Activated CD8-positive, alpha-beta memory T cell treated with anti-CD3 and anti-CD28 coated beads, Interleukin-2, amount 50 U/mL, for 4 hours (primary cell): Measurements from ENCODE around the gene DHRS2.
"Not testable (repeated sequence)": the region's sequence is repeated elsewhere in the genome, so short reads cannot be mapped to it uniquely, and the experiment has no call there.

Source experiments
- DNase-seq: peaks from one replicate; pipeline ENCODE4 v3.0.0-alpha.2; 2020

DHRS2 gene

DNA sequence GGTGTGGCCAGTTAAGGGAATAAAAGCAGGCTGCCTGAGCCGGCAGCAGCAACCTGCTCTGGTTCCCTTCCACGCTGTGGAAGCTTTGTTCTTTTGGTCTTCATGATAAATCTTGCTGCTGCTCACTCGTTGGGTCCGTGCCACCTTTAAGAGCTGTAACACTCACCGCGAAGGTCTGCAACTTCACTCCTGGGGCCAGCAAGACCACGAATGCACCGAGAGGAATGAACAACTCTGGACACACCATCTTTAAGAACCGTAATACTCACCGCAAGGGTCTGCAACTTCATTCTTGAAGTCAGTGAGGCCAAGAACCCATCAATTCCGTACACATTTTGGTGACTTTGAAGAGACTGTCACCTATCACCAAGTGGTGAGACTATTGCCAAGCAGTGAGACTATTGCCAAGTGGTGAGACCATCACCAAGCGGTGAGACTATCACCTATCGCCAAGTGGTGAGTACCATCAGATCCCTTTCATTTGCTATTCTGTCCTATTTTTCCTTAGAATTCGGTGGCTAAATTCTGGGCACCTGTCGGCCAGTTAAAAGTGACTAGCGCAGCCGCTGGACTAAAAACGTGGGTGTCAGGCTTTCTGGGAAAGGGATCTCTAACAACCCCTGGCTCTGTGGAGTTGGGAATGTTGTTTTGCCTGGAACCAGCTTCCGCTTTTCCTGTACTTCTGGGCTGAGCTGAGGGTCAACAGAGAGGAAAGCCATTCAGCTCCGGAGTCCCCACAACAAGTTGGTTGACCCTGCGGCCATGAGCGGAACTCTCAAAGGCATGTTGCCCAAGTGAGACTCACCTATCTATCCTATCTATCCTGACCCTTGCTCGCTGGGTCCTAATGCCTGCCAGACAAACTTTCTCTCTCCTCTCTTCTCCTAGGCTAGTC, at the start of gene DHRS2:
DHRS2 (plus strand) TSS at position 48 of the 895 bp plus-strand sequence. CDS start 2,501 bp downstream, outside the sequence.
- no peak for DNase-seq

- DNase-seq: peak; percentile 73
These were observed 47.1 kb upstream of the DHRS2 start for GRCh38 chr14:23588884-23589598.

DNA sequence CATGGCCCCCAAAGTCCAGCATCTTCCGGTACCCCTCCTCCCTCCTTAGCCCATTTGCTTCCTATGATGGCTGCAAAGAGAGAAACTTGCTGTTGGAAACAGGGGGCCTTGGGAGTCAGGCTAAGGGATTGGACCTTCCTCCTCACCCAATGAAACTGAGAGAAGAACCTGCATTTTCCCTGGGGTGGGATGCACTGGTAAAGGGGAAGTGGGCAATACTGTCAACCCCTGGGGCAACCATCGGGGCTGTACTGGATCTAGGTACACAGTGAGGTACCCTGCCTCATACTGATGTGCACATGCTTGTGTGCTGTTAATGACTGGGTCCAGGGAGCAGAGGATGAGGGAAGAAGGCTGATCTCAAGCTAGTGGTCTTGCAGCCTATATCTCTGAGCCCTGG, 46.6 kb upstream of the DHRS2 start:
- DNase-seq: no peak

- DNase-seq: no peak
These were observed 46.0 kb upstream of the DHRS2 start for GRCh38 chr14:23590198-23590597.

GRCh38 chr14:23594191-23594590, 42.0 kb upstream of the DHRS2 start:
- not testable (repeated sequence) for DNase-seq

GRCh38 chr14:23600322-23600707, 35.8 kb upstream of the DHRS2 start:
- DNase-seq: no peak

- no peak for DNase-seq
These were observed 35.4 kb upstream of the DHRS2 start for GRCh38 chr14:23600806-23601205.

GRCh38 chr14:23601424-23601823, 34.7 kb upstream of the DHRS2 start:
- DNase-seq: no peak

DNA sequence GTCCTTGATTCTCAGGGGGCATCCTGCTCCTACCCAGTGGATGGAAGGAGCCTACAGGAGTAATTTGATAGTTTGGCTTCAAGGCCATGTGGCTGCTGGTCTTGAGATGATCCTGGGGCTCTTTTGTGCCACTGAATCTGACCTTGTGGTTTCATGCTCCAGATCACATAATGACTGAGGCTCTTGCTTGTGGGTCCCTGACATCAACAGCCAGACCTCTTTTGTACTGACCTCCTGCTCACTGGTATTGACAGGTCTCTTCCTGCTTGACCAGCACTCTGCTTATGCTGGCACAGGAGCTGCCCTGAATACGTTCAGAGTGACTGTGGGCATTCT, 34.4 kb upstream of the DHRS2 start:
- DNase-seq: no peak

DNA sequence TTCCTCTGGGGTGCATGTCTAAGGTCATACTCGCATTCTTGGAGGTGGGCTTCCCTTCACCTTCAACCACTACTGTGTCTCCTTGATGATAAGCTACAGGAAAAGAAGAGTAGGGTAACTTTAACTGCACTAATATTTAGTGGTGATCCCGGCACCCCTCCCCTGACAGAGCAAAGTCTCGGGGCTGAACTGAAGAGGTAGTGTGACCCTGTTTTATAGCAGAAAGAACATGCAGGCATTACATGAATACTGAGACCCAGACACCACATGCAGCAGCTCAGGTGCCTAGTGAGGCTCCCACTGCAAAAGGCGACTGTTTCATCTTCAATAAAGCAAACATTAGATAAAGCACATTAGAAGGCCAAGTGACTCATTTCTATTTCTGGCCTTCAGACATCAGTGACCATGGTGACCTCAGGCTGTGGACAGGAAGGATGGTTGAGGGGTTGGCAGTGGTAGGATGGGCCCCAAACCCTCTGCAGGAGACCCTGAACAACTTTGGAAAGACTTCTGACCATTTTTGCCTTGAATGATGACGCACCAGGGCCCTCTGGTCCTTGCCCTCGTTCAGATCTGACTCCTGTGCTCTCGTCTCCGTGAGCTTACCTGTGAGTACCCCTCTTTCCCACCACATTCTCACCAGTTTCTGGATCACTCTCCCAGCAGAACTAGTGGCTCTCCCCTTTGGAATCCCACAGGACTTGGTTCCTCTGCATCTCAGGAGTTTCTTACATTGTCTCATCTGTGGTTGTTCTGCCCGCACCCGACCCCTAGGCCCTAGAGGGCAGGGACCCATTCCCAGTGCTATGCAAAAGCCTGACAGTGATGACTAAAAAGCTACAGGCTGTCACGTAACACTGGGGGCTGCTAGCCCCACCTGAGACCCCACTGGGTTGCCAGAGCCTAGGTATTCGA, 33.7 kb upstream of the DHRS2 start:
- DNase-seq: no peak

GRCh38 chr14:23603103-23603502, 33.1 kb upstream of the DHRS2 start:
- no peak for DNase-seq

DNA sequence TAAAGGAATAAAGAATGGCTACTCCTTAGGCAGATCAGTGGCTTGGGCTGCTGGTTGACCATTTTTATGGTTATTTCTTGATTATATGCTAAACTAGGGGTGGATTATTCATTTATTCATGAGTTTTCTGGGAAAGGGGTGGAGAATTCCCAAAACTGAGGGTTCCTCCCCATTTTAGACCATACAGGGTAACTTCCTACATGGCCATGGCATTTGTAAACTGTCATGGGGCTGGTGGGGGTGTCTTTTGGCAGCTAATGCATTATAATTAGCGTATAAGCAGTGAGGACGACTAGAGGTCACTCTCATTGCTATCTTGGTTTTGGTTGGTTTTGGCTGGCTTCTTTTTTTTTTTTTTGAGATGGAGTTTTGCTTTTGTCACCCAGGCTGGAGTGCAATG, 32.0 kb upstream of the DHRS2 start:
- DNase-seq: no peak

DNA sequence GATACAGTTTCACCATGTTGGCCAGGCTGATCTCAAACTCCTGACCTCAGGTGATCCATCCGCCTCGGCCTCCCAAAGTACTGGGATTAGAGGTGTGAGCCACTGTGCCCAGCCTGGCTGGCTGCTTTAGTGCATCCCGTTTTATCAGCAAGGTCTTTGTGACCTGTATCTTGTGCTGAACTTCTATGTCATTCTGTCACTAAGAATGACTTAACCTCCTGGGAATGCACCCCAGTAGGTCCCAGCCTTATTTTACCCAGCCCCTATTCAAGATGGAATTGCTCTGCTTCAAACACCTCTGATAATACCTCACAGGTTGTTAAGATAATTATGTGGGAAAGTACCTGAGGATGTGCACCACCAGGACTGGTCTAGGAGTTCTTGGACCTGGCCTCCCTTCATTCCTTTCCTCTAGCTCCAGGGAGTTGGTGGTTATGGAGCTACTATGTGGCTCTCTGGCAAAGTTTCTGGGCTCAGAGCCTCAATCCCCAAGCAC, 31.4 kb upstream of the DHRS2 start:
- DNase-seq: no peak

GRCh38 chr14:23605931-23606585, 30.1 kb upstream of the DHRS2 start:
- no peak for DNase-seq

DNA sequence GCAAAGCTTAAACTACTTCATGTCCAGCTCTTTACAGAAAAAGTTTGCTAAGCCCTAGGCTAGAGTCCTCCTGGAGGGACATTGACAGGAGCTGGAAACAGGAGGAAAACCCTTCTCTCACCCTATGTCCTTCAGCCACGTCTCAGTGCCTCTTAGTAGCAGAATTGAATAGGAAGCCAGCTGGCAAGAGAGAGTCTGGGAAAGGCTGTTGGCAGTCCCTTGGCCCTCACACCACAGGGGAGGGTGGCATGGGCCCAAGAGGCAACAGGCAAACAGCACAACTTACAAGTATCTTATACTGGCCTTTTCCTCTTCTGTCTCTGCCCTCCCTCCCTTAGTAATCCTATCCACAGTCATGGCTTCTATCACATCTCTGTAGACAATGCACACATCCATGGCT, 27.7 kb upstream of the DHRS2 start:
- no peak for DNase-seq

- DNase-seq: no peak
These were observed 27.2 kb upstream of the DHRS2 start for GRCh38 chr14:23609001-23609400.

DNA sequence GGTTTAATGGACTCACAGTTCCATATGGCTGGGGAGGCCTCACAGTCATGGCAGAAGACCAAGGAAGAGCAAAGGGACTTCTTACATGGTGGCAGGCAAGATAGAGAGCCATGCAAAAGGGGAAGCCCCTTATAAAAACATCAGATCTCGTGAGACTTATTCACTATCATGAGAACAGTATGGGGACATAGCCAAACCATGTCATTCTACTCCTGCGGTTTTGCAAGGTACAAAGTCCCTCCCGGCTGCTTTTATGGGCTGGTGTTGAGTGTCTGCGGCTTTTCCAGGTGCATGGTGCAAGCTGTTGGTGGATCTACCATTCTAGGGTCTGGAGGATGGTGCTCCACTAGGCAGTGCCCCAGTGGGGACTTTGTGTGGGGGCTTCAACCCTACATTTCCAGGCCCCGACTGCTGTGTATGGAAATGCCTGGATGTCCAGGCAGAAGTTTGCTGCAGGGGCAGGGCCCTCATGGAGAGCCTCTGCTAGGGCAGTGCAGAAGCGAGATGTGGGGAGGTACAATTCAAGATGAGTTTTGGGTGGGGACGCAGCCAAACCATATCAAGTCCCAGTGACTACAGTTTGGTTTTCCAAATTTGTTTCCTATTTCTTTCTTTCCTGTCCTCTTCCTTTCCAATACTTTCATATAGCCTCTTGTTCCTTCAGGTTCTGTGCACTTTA, 26.6 kb upstream of the DHRS2 start:
- not testable (repeated sequence) for DNase-seq

DNA sequence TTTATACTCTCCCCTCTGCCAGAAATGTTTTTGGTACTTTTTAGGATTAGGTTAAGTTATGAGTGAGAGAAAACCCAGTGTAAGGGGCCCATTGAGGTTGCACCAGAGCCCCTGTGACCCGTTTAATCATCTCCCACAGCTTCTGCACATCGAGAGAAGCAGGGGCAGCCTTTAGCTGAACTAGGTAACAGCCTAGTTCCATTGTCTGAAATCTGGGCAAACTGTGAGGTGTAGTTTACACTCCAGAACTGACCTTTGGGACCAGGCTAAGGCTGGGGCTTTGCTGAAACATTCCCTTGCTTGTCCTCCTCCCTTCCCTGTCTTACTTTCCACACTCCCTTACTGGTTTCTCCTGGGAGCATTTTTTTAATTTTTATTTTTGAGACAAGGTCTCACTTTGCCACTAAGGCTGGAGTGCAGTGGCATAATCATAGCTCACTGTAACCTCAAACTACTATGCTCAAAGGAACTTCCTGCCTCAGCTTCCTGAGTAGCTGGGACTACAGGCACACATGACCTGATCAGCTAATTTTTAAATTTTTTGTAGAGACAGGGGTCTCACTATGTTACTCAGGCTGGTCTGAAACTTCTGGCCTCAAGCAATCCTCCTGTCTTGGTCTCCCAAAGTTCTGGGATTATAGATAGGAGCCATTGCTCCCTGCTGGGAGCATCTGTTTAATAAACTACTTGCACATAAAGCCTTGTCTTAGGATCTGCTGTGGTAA, 25.9 kb upstream of the DHRS2 start:
- DNase-seq: no peak

GRCh38 chr14:23610815-23611289, 25.3 kb upstream of the DHRS2 start:
- DNase-seq: no peak

DNA sequence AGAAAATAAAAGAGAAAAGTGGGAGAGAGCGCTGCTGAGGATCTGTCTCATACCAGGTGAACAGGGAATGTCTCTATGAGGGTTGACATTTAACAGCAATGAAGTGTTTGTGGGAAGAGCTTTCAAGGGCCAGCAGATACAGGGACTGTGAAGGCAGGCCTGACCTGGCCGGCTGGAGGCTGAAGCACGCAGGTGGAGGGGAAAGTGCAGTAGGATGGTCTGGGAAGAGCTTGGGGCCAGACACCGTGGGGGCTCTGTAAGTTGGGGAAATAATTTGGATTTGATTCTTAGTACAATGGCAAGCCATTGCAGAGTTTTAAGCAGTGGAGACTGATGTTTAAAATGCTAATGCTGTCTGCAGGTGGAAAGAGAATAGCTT, 23.8 kb upstream of the DHRS2 start:
- DNase-seq: no peak

DNA sequence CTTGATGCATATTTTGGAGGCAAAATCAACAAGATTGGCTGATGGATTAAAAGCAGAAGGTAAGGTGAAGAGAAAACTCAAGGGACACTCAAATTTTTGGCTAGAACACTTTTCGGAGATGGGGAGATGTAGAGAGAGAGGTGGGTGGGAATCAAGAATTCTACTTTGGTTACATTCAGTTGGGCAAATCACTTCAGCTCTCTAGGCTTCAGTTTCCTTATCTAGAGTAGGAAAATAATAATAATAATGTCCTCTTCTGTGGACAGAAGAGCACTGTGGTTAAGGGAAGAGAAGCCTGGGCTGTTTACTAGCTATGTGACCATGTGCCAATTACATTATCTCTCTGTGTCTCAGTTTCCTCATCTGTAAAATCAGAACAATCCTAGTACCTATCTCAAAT, 23.4 kb upstream of the DHRS2 start:
- DNase-seq: no peak
